ENCODE data around the gene TBX21.

- TF ChIP-seq CTCF (IDR thresholded peaks at IDR 0.05; ENCODE audit: low read length) (no peak), EZH2phosphoT487 (IDR thresholded peaks at IDR 0.05; ENCODE audit: low read length) (no peak)
Observed at GRCh38 chr17:47709594-47709993, 23.4 kb upstream of the TBX21 start.
